Mesodermal cell (in vitro differentiated cells): ENCODE data around the gene OR9A2.
A peak's percentile ranks its signal among the peaks of the same experiment; 100 is the strongest.

ENCODE experiments used
- H3K27ac ChIP-seq: 2 replicates; pipeline ENCODE4 v1.7.0; 2013; ENCODE audit warnings: mild to moderate bottlenecking, low read depth, low read length, moderate library complexity; ENCODE audit not compliant: severe bottlenecking
- H3K36me3 ChIP-seq: 2 replicates; pipeline ENCODE4 v1.7.1; 2013; ENCODE audit warnings: mild to moderate bottlenecking, low read length, moderate library complexity; ENCODE audit not compliant: control insufficient read depth, insufficient read depth
- H3K4me1 ChIP-seq: one replicate; pipeline ENCODE4 v1.7.1; 2013; ENCODE audit warnings: mild to moderate bottlenecking, low read length; ENCODE audit not compliant: insufficient read depth, control insufficient read depth, poor library complexity, severe bottlenecking
- H3K4me3 ChIP-seq: 2 replicates; pipeline ENCODE4 v1.7.0; 2013; ENCODE audit warnings: low read length, control low read depth, mild to moderate bottlenecking; ENCODE audit not compliant: insufficient read depth, poor library complexity, severe bottlenecking; ENCODE audit errors: extremely low read depth
- H3K9me3 ChIP-seq: 2 replicates; pipeline ENCODE4 v1.7.1; 2013; ENCODE audit warnings: mild to moderate bottlenecking, low read length, moderate library complexity; ENCODE audit not compliant: control insufficient read depth
- WGBS, 2 experiments: methylation state at CpG; one replicate each; pipeline ENCODE4 v1.1.5; 2013; ENCODE audit warnings: missing lambda C conversion rate in 2 of 2; ENCODE audit not compliant: insufficient coverage in 2 of 2; 5-methylcytosine and 5-hydroxymethylcytosine counted together

Gene OR9A2

GRCh38 chr7:143048827-143049226, 21.9 kb upstream of the OR9A2 start:
- Histone ChIP-seq H3K9me3 (no peaks in the 10 kb centered on the region), H3K27ac (no peak overlapping the region), H3K4me3 (no peak overlapping the region), H3K4me1 (peaks cover under 1% of the 10 kb centered on the region), H3K36me3 (no peaks in the 10 kb centered on the region)

GRCh38 chr7:143047326-143047725, 20.4 kb upstream of the OR9A2 start:
- Histone ChIP-seq H3K9me3 (no peaks in the 10 kb centered on the region), H3K27ac (no peak overlapping the region), H3K4me3 (no peak overlapping the region), H3K36me3 (no peaks in the 10 kb centered on the region), H3K4me1 (peaks cover 11% of the 10 kb centered on the region)
- WGBS, 2 experiments = 80% methylated on average over 1 of the region's 2 CpGs; no CpG with 5 or more reads in 1 of the 2 experiments

GRCh38 chr7:143046426-143046851, 19.5 kb upstream of the OR9A2 start:
- no peaks in the 10 kb centered on the region for H3K36me3 ChIP-seq
- 87 to 100% methylated on average over 1 to 2 of the region's 3 CpGs for whole genome bisulfite sequencing, 2 experiments
- H3K4me1 ChIP-seq = peaks cover 12% of the 10 kb centered on the region
- no peaks in the 10 kb centered on the region for H3K9me3 ChIP-seq
- no peak overlapping the region for H3K4me3 ChIP-seq
- no peak overlapping the region for H3K27ac ChIP-seq

- no CpG with 5 or more reads among the region's 2 CpGs for WGBS, 2 experiments
- no peak overlapping the region for H3K4me3 ChIP-seq
Observed at GRCh38 chr7:143043391-143043790, 16.5 kb upstream of the OR9A2 start.

GRCh38 chr7:143042790-143043271, 15.9 kb upstream of the OR9A2 start:
- Histone ChIP-seq H3K4me3 (no peak overlapping the region), H3K9me3 (no peaks in the 10 kb centered on the region), H3K27ac (peak overlapping the region; percentile 76), H3K36me3 (no peaks in the 10 kb centered on the region), H3K4me1 (peaks cover 12% of the 10 kb centered on the region)
- 62 to 80% methylated on average over 3 to 4 of the region's 6 CpGs for WGBS, 2 experiments

More at GRCh38 chr7:143043391-143043790, 16.5 kb upstream of the OR9A2 start:
- Histone ChIP-seq H3K36me3 (no peaks in the 10 kb centered on the region), H3K4me1 (peaks cover 12% of the 10 kb centered on the region), H3K27ac (no peak overlapping the region), H3K9me3 (no peaks in the 10 kb centered on the region)

GRCh38 chr7:143042159-143042789, 15.3 kb upstream of the OR9A2 start:
- H3K4me3 ChIP-seq = no peak overlapping the region
- H3K4me1 ChIP-seq = peaks cover 12% of the 10 kb centered on the region
- H3K9me3 ChIP-seq = no peaks in the 10 kb centered on the region
- peak overlapping the region; percentile 76 for H3K27ac ChIP-seq
- WGBS, 2 experiments = 53 to 69% methylated on average over 2 to 3 of the region's 3 CpGs
- no peaks in the 10 kb centered on the region for H3K36me3 ChIP-seq

GRCh38 chr7:143041346-143041745, 14.4 kb upstream of the OR9A2 start:
- 87 to 98% methylated on average over 6 of the region's 6 CpGs for WGBS, 2 experiments
- Histone ChIP-seq H3K27ac (no peak overlapping the region), H3K36me3 (no peaks in the 10 kb centered on the region), H3K9me3 (no peaks in the 10 kb centered on the region), H3K4me3 (no peak overlapping the region), H3K4me1 (peaks cover 12% of the 10 kb centered on the region)

GRCh38 chr7:143040209-143040715, 13.3 kb upstream of the OR9A2 start:
- Histone ChIP-seq H3K27ac (no peak overlapping the region), H3K4me1 (peaks cover 12% of the 10 kb centered on the region), H3K36me3 (no peaks in the 10 kb centered on the region), H3K4me3 (no peak overlapping the region), H3K9me3 (no peaks in the 10 kb centered on the region)
- 96 to 100% methylated on average over 3 of the region's 3 CpGs for WGBS, 2 experiments

GRCh38 chr7:143038635-143039034, 11.7 kb upstream of the OR9A2 start:
- Histone ChIP-seq H3K27ac (no peak overlapping the region), H3K9me3 (no peaks in the 10 kb centered on the region), H3K4me3 (no peak overlapping the region), H3K36me3 (no peaks in the 10 kb centered on the region), H3K4me1 (peaks cover 10% of the 10 kb centered on the region)
- 94 to 95% methylated on average over 4 to 5 of the region's 5 CpGs for WGBS, 2 experiments

GRCh38 chr7:143027683-143028082, 751 bp upstream of the OR9A2 start:
- no peak overlapping the region for H3K27ac ChIP-seq
- no peaks in the 10 kb centered on the region for H3K4me1 ChIP-seq
- H3K36me3 ChIP-seq = no peaks in the 10 kb centered on the region
- H3K9me3 ChIP-seq = no peaks in the 10 kb centered on the region
- no peak overlapping the region for H3K4me3 ChIP-seq
- WGBS, 2 experiments = no CpG with 5 or more reads among the region's 2 CpGs

- Histone ChIP-seq H3K9me3 (no peaks in the 10 kb centered on the region), H3K4me3 (no peak overlapping the region), H3K4me1 (no peaks in the 10 kb centered on the region), H3K27ac (no peak overlapping the region), H3K36me3 (no peaks in the 10 kb centered on the region)
- 100% methylated on average over 2 of the region's 2 CpGs; no CpG with 5 or more reads in 1 of the 2 experiments for WGBS, 2 experiments
Observed at GRCh38 chr7:143025371-143025770, 1.6 kb downstream of the OR9A2 start.
